Measurements from ENCODE around the gene MLPH. TPM values are rescaled to one million over a fixed set of nuclear protein-coding genes. Genes with fewer than 3 reads are reported as not detected.

The MLPH gene
- total RNA-seq, 3 donors from 2014 or later, result 15.5 to 242 (median 223) TPM

- Histone ChIP-seq H3K4me1 (peaks cover 7% of the 10 kb centered on the region in 2 donors), H3K27ac (peak overlapping the region; percentile 96 to 97)
- no peak for TF ChIP-seq POLR2AphosphoS5 (IDR thresholded peaks at IDR 0.05)
- no peak for TF ChIP-seq POLR2A (IDR thresholded peaks at IDR 0.05)
- no peak for TF ChIP-seq CTCF (IDR thresholded peaks at IDR 0.05)
These were observed 12.6 kb upstream of the MLPH start for GRCh38 chr2:237474442-237474911.

GRCh38 chr2:237474931-237475703 is 11.9 kb upstream of the MLPH start:
- peak; percentile 71 to 84 for DNase-seq (ENCODE audit: low spot score in 2 of 2)
- peaks cover 7% of the 10 kb centered on the region in 2 donors for H3K4me1 ChIP-seq
- peak overlapping the region; percentile 96 to 97 for H3K27ac ChIP-seq
- H3K9me3 ChIP-seq, result no peaks in the 10 kb centered on the region
- TF ChIP-seq CTCF (IDR thresholded peaks at IDR 0.05) (peak; percentile 76 to 86 (median 82)), POLR2A (IDR thresholded peaks at IDR 0.05) (peak; percentile 9), POLR2AphosphoS5 (IDR thresholded peaks at IDR 0.05) (peak in 1 of 3 donors; percentile 35)
- no peaks in the 10 kb centered on the region for H3K27me3 ChIP-seq
- intact Hi-C loops (cut with DNase I; ENCODE audit: low total_unique reads), result loop anchor here (10.0 kb wide), 1 partner anchor 390 kb away; the partner anchor contains the start of gene COPS8
- peak overlapping the region; percentile 59 to 76 (median 76) for H3K4me3 ChIP-seq
- no peaks in the 10 kb centered on the region for H3K36me3 ChIP-seq

More at GRCh38 chr2:237474442-237474911, 12.6 kb upstream of the MLPH start:
- intact Hi-C loops (cut with DNase I; ENCODE audit: low total_unique reads), result loop anchor here (10.0 kb wide), 1 partner anchor 390 kb away; the partner anchor contains the start of gene COPS8
- no peaks in the 10 kb centered on the region for H3K9me3 ChIP-seq
- H3K4me3 ChIP-seq, result peak overlapping the region; percentile 59 to 76 (median 76)
- DNase-seq (ENCODE audit: low spot score in 2 of 2), result no peak
- no peaks in the 10 kb centered on the region for H3K27me3 ChIP-seq
- no peaks in the 10 kb centered on the region for H3K36me3 ChIP-seq

- Histone ChIP-seq H3K27me3 (no peaks in the 10 kb centered on the region), H3K27ac (peak overlapping the region; percentile 96 to 97), H3K36me3 (no peaks in the 10 kb centered on the region), H3K4me3 (peak overlapping the region; percentile 59 to 76 (median 76)), H3K4me1 (peaks cover 7% of the 10 kb centered on the region in 2 donors), H3K9me3 (no peaks in the 10 kb centered on the region)
- DNase-seq (ENCODE audit: low spot score in 2 of 2), result no peak
- TF ChIP-seq POLR2A (IDR thresholded peaks at IDR 0.05) (no peak), CTCF (IDR thresholded peaks at IDR 0.05) (peak in 2 of 3 donors; percentile 7 to 26)
- intact Hi-C loops (cut with DNase I; ENCODE audit: low total_unique reads), result loop anchor here (10.0 kb wide), 1 partner anchor 391 kb away; the partner anchor contains the start of gene COPS8
These were observed 11.3 kb upstream of the MLPH start for GRCh38 chr2:237475704-237476141.

- H3K9me3 ChIP-seq, result no peaks in the 10 kb centered on the region
- no peaks in the 10 kb centered on the region for H3K36me3 ChIP-seq
- no peak overlapping the region for H3K4me3 ChIP-seq
- no peak for TF ChIP-seq POLR2A (IDR thresholded peaks at IDR 0.05)
- no peak for TF ChIP-seq CTCF (IDR thresholded peaks at IDR 0.05)
- no peak for TF ChIP-seq POLR2AphosphoS5 (IDR thresholded peaks at IDR 0.05)
- no peak for DNase-seq (ENCODE audit: low spot score in 2 of 2)
- intact Hi-C loops (cut with DNase I; ENCODE audit: low total_unique reads), result loop anchor here (10.0 kb wide), 1 partner anchor 393 kb away; the partner anchor contains the start of gene COPS8
- no peak overlapping the region for H3K27ac ChIP-seq
- peaks cover 7 to 13% of the 10 kb centered on the region in 2 donors for H3K4me1 ChIP-seq
- no peaks in the 10 kb centered on the region for H3K27me3 ChIP-seq
These were observed 9.0 kb upstream of the MLPH start for GRCh38 chr2:237478095-237478494.

GRCh38 chr2:237478979-237479378 is 8.1 kb upstream of the MLPH start:
- Histone ChIP-seq H3K4me1 (peaks cover 7 to 13% of the 10 kb centered on the region in 2 donors), H3K4me3 (no peak overlapping the region), H3K9me3 (no peaks in the 10 kb centered on the region), H3K36me3 (no peaks in the 10 kb centered on the region), H3K27ac (peak overlapping the region in 1 of 2 donors; percentile 42), H3K27me3 (no peaks in the 10 kb centered on the region)
- DNase-seq (ENCODE audit: low spot score in 2 of 2), result no peak
- TF ChIP-seq CTCF (IDR thresholded peaks at IDR 0.05), result no peak
- no peak for TF ChIP-seq POLR2A (IDR thresholded peaks at IDR 0.05)
- TF ChIP-seq POLR2AphosphoS5 (IDR thresholded peaks at IDR 0.05), result no peak
- intact Hi-C loops (cut with DNase I; ENCODE audit: low total_unique reads), result loop anchor here (10.0 kb wide), 1 partner anchor 394 kb away; the partner anchor contains the start of gene COPS8

All from breast epithelium (tissue), 4 donors.